ENCODE data around the gene RAET1G. TPM values are rescaled to one million over a fixed set of nuclear protein-coding genes. Genes with fewer than 3 reads are reported as not detected.
"Not testable (repeated sequence)": the region's sequence is repeated elsewhere in the genome, so short reads cannot be mapped to it uniquely, and the experiment has no call there.

RAET1G gene
- polyA plus RNA-seq, 1 donor from 2014 or later: not detected

DNA sequence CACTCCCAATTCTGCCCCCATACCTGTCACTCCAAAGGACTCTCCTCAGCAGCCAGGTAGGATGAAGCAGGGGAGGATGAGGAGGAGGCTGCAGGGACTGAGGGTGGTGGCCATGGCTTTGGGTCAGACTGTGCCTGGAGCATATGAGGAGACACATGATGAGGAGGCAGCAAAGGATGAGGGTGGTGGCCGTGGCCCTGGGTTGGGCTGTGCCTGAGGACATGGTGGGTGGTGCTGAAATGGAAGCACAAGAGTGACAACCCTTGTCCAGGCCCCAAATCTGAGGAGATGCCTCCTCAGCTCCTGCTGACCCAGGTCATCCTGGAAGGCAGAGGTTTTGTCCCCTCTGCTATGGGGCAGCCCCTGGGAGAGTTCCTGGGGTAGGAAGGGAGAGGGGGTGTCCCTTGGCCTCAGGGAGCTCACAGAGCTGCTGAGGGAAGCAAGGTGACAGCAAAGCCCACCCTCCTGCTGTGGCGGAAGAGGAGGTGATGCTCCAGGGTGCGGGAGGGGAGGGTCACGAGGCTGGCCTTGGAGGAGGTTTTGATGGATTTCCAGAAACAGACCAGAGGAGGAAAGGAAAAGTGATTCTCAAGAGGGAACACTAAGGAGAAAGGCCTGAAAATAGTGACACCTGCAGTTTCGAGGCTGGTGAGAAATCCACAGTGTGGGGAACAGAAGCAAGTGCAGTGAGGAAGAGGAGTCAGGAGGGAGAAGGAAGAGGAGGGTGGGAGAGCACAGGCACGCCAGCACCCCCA, 4.6 kb downstream of the RAET1G start:
- H3K9me3 Mint-ChIP-seq: peaks cover 0 to 2% (median 0%) of the 10 kb centered on the region in 3 donors
- H3K36me3 Mint-ChIP-seq: no peaks in the 10 kb centered on the region
- H3K4me3 Mint-ChIP-seq: no peak overlapping the region
- peaks cover 5 to 6% (median 5%) of the 10 kb centered on the region in 3 donors for H3K4me1 Mint-ChIP-seq
- H3K27me3 Mint-ChIP-seq: peaks cover 30% of the 10 kb centered on the region
- no peak overlapping the region for H3K27ac Mint-ChIP-seq

DNA sequence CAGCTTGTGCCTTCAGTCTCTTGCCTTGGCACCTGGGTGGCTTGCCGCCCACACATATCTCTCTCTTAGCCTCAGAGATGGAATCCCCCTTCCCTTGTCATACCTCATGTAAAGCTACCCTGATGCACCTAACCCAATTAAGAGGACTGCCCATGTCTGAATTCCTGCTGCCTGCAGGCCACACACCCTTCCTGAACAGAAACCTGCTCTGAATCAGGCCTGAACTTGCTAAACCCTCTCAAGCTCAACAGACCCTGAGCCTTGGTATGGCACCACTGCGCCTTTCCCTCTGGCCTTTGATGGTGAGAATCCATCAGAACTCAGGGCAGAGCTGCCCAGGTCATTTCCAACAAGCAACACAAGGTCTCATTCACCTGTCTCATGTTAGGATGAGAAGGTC, 5.2 kb downstream of the RAET1G start:
- Mint-ChIP-seq H3K27me3 (peaks cover 26% of the 10 kb centered on the region), H3K36me3 (no peaks in the 10 kb centered on the region), H3K4me1 (peaks cover 0 to 3% (median 0%) of the 10 kb centered on the region in 3 donors), H3K9me3 (no peaks in the 10 kb centered on the region), H3K27ac (no peak overlapping the region), H3K4me3 (no peak overlapping the region)

DNA sequence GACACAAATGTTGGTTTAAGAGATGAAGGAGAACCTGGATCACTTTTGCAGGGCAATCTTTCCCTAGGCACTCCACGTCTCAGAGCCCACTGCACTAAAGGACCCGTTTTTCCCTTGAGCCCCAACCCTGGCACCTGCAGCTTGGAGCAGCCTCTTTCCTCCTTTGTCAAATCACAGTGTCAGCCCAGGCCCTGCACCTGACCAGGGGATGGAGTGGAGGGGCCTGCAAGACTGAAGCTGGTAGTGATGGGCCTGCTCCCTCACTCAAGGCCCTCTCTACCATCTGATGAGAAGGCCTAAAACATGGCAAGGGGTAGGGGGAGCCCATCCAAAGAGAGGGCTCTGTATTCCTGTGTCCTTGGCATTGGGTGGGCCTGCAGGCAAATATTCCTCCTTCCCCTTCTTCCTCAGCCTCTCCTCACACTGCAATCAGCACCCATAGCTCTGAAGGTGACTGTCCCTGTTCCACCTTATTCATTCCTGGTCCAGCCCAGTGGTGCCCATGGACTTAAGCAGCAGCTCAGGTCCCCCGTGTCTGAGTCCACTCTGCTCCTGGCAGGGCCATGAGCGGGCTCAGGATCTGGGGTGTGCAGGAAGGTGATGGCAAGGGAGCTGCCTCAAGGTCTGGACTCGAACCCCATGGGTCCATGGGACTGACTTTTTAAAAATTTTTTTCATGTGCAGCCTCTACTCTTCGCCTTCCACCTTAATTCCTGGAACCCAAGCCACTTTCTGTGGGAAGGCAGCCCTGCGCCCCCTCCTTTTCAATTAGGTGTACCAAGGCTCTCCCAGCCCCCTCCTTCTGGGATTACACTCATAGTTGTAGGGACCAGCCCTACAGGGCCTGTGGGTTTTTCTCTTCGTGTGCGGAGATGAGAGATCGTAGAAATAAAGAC, 6.7 kb downstream of the RAET1G start:
- H3K4me3 Mint-ChIP-seq: no peak overlapping the region
- H3K27ac Mint-ChIP-seq: no peak overlapping the region
- no peaks in the 10 kb centered on the region for H3K36me3 Mint-ChIP-seq
- no peaks in the 10 kb centered on the region for H3K4me1 Mint-ChIP-seq
- no peaks in the 10 kb centered on the region for H3K9me3 Mint-ChIP-seq
- peaks cover 11% of the 10 kb centered on the region for H3K27me3 Mint-ChIP-seq

DNA sequence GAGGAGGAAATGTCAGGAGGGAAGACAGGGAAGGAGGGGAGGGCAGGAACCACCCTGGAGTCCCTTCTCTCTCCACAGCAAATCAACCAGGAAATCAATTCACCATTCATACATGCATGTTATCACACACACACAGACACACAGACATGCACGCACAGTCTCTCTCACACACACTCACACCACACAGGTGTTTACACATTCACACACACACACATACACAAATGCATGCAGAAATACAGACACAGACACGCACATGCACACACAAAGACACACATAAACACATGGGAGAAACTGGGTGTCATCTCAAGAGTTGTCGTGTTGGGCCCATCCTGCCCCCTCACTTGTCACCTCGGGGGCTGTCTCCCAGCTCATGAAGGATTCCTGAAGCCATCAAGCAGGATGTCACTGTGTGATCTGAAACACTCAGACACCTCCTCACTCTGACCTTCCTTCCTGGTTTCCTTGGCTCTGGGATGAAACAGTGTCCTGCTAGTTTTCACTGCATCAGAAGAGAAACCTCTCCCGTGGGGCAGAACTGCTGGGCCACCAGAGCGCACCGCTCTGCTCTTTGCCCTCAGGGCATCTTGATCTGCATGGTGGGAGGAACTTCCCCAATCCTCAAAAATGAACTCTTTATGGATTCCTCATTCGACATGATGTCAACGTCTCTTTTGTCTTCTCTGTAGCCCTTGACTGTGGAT, 9.2 kb downstream of the RAET1G start:
- Mint-ChIP-seq H3K4me1 (no peaks in the 10 kb centered on the region), H3K9me3 (peaks cover 0 to 4% (median 0%) of the 10 kb centered on the region in 3 donors), H3K4me3 (no peak overlapping the region), H3K36me3 (no peaks in the 10 kb centered on the region), H3K27me3 (peaks cover 8% of the 10 kb centered on the region), H3K27ac (no peak overlapping the region)

DNA sequence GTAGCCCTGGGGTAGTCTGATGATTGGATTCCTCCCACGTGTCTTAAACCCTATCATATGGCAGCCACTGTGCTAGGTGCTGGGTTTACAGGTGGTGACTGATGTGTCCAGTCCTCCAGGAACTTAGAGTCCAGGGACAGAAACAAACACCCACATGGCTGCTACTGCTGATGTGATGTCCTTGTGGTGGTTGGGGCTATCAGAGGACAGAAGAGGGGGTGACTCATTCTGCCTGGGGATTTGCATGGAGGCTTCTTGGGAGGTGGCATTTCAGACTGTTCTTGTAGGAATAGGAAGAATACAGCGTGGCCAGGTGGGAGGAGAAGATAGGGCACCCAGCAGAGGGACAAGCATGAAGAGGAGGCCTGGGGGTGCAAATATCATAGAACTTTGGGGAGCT, 9.8 kb downstream of the RAET1G start:
- Mint-ChIP-seq H3K27ac (no peak overlapping the region), H3K4me1 (no peaks in the 10 kb centered on the region), H3K36me3 (peaks cover 3% of the 10 kb centered on the region), H3K4me3 (no peak overlapping the region), H3K9me3 (peaks cover 2 to 4% (median 3%) of the 10 kb centered on the region in 3 donors), H3K27me3 (peaks cover 8% of the 10 kb centered on the region)

DNA sequence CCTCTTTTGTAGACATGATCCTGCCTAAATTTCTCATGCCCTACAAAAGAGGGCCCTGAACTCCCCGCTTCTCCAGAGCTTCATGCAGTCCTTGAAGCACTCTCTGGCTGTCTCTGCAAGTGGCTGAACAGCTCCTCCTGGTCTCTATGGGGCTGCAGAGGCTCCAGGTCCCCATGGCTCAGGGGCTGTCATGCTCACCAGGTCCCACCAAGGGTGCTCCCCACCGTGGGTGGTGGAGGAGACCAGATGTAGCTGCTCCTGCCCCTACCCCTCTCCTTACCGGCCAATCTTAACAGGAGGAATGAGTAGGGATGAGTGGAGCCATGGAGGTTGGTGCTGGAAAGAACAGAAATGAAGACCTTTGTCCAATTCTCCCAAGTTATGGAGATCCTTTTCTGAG, 10.2 kb downstream of the RAET1G start:
- not testable (repeated sequence) for H3K4me1 Mint-ChIP-seq, H3K9me3 Mint-ChIP-seq, H3K4me3 Mint-ChIP-seq, H3K27ac Mint-ChIP-seq, H3K27me3 Mint-ChIP-seq, H3K36me3 Mint-ChIP-seq

DNA sequence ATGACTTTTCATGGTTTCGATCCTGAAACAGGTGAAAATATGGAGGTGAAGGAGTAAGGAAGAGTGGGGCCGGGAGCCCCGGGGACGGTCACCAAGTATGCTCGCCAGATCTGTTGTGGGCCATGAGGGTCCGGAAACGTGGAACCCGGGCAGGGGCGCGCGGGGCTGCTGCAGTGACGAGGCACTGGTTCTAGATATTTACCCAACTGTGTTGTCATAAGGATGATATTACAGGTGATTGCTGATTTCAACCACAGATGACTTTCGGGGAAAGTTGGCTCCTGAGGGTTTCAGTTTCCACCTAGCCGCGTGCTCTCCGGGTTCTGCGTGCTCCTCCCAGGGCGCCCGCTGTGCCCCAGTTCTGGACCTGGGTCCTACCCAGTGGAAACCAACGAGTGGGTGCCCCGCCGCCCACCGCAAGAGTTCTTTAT, 12.2 kb downstream of the RAET1G start:
- H3K9me3 Mint-ChIP-seq: peaks cover 4 to 8% (median 6%) of the 10 kb centered on the region in 3 donors
- peak overlapping the region in 1 of 3 donors; percentile 47 for H3K27ac Mint-ChIP-seq
- H3K27me3 Mint-ChIP-seq: peaks cover 15% of the 10 kb centered on the region
- peaks cover 3% of the 10 kb centered on the region for H3K36me3 Mint-ChIP-seq
- H3K4me3 Mint-ChIP-seq: no peak overlapping the region
- no peaks in the 10 kb centered on the region for H3K4me1 Mint-ChIP-seq

DNA sequence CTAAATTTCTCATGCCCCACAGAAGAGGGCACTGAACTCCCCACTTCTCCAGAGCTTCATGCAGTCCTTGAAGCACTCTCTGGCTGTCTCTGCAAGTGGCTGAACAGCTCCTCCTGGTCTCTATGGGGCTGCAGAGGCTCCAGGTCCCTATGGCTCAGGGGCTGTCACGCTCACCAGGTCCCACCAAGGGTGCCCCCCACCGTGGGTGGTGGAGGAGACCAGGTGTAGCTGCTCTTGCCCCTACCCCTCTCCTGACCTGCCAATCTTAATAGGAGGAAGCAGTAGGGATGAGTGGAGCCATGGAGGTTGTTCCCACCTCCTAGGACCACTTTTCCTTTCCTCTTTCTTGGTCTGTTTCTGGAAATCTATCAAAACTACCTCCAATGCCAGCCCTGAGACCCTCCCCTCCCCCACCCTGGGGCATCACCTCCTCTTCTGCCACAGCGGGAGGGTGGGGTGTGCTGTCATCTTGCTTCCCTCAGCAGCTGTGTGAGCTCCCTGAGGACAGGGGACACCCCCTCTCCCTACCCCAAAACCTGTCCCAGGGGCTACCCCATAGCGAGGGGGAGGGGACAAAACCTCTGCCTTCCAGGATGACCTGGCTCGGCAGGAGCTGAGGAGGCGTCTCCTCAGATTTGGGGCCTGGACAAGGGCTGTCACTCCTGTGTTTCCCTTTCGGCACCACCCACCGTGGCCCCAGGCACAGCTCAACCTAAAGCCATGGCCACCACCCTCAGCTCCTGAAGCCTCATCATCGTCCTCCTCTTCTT, 13.0 kb downstream of the RAET1G start:
- Mint-ChIP-seq H3K4me3 (no peak overlapping the region), H3K27me3 (peaks cover 15% of the 10 kb centered on the region), H3K9me3 (peaks cover 4 to 8% (median 6%) of the 10 kb centered on the region in 3 donors), H3K36me3 (peaks cover 3% of the 10 kb centered on the region), H3K4me1 (no peaks in the 10 kb centered on the region), H3K27ac (no peak overlapping the region)

DNA sequence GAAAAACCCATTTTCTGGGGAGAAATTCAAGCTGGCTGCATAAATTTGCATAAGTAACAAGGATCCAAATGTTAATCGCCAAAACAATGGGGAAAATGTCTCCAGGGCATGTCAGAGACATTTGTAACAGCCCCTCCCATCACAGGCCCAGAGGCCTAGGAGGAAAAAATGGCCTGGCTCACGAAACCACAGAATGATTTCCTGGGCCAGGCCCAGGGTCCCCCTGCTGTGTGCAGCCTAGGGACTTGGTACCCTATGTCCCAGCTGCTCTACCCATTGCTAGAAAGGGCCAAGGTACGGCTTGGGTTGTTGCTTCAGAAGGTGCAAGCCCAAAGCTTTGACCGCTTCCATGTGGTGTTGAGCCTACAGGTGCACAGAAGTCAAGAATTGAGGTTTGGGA, 14.4 kb downstream of the RAET1G start:
- peak overlapping the region in 1 of 3 donors; percentile 71 for H3K27ac Mint-ChIP-seq
- H3K27me3 Mint-ChIP-seq: peaks cover 14% of the 10 kb centered on the region
- H3K9me3 Mint-ChIP-seq, H3K4me1 Mint-ChIP-seq, H3K36me3 Mint-ChIP-seq, H3K4me3 Mint-ChIP-seq: not testable (repeated sequence)

DNA sequence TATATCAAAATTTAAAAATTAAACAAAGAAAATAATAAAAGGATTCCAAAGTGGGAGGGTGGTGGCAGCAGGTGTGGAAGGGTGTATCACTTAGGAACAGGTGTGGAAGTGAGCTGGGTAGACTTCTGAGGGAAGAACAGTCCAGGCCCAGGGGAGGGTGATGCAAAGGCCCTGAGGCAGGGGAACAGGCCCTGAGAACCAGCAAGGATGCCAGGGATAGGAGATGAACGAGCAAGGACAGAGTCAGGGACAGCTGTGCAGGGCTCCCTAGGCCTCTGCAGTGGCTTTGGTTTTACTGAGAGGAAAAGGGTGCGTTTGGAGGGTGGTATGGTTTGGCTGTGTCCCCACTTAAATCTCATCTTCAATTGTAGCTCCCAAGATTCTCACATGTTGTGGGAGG, 15.6 kb downstream of the RAET1G start:
- peaks cover 12% of the 10 kb centered on the region for H3K27me3 Mint-ChIP-seq
- no peak overlapping the region for H3K27ac Mint-ChIP-seq
- no peak overlapping the region for H3K4me3 Mint-ChIP-seq
- no peaks in the 10 kb centered on the region for H3K4me1 Mint-ChIP-seq
- peaks cover 4 to 8% (median 6%) of the 10 kb centered on the region in 3 donors for H3K9me3 Mint-ChIP-seq
- peaks cover 3% of the 10 kb centered on the region for H3K36me3 Mint-ChIP-seq

DNA sequence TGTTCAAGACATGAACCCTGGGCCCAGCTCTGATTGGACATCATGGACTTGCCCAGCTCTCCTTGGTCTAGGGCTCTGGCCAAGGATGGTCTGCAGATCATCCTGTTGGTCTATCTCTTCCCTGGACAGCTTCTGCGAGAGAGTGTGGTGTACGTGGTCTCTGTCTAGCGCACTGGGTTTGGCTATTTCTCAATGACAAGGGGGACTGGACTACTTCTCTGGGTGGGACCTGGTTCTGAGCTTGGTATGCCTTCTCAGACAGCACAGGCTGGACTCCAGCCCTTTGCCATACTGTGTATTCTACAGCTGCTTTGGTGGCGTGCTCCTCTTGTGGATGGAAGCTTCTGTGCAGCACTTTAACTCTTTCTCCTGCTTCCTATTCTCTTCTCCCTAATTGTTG, 16.5 kb downstream of the RAET1G start:
- peaks cover 13% of the 10 kb centered on the region for H3K27me3 Mint-ChIP-seq
- no peak overlapping the region for H3K4me3 Mint-ChIP-seq
- peaks cover 4 to 8% (median 6%) of the 10 kb centered on the region in 3 donors for H3K9me3 Mint-ChIP-seq
- H3K4me1 Mint-ChIP-seq: no peaks in the 10 kb centered on the region
- H3K27ac Mint-ChIP-seq: no peak overlapping the region
- peaks cover 3% of the 10 kb centered on the region for H3K36me3 Mint-ChIP-seq

DNA sequence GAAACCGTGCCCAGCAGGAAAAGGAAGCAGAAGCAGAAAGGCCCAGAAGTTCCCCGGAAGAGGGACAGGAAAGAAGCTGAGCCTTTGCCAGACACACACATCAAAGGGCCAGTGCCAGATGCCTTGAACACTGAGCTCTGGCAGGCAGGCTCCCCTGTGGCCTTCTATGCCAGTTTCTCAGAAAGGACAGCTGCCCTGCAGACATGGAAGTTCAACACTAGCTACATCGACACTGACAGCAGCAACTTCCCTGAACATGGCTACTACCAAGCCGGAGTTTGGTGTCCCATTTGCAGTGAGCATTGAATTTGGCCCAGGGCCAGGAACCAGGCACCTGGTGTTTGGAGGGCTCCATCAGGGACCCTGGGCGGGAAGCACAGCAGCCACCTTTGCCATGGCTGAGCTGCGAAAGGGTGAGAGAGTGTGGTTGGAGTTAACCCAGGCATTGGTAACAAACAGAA, 17.0 kb downstream of the RAET1G start:
- H3K4me1 Mint-ChIP-seq: no peaks in the 10 kb centered on the region
- no peak overlapping the region for H3K27ac Mint-ChIP-seq
- peaks cover 13% of the 10 kb centered on the region for H3K27me3 Mint-ChIP-seq

DNA sequence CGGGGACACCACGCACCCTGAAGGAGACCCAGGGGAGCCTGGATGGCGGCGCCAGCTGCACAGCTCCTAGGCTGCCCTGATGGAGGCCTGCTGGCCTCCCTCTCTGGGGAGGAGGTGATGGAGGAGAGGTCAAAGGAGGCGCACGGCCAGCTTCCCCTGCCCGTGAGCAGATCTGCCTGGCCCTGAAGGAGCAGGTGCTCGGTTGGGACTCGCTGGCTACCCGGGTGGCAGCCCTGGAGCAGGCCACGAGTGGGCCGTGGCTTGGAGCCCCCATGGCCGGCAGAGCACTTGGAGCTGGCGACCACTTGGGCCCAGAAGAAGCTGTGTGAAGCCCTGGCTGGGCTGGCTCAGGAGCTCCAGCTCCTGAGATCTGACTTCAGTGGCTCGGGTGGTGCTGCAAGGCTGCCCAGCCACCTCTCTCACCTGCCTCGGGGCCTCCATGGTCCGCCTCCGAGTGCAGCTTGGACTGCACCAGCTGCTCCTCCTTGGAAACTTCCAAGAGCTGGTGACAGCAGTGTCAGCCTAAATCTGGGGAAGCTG, 17.5 kb downstream of the RAET1G start:
- H3K27me3 Mint-ChIP-seq: peaks cover 10% of the 10 kb centered on the region
- peaks cover 3% of the 10 kb centered on the region for H3K36me3 Mint-ChIP-seq
- H3K4me1 Mint-ChIP-seq: no peaks in the 10 kb centered on the region
- no peak overlapping the region for H3K27ac Mint-ChIP-seq
- H3K4me3 Mint-ChIP-seq: no peak overlapping the region
- peaks cover 4 to 8% (median 6%) of the 10 kb centered on the region in 3 donors for H3K9me3 Mint-ChIP-seq

More for the DNA sequence above, 17.0 kb downstream of the RAET1G start:
- peaks cover 4 to 8% (median 6%) of the 10 kb centered on the region in 3 donors for H3K9me3 Mint-ChIP-seq
- H3K4me3 Mint-ChIP-seq: no peak overlapping the region
- H3K36me3 Mint-ChIP-seq: peaks cover 3% of the 10 kb centered on the region
